ENCODE data around the gene ZNF845. TPM values are rescaled to one million over a fixed set of nuclear protein-coding genes. Genes with fewer than 3 reads are reported as not detected.
"Not testable (repeated sequence)": the region's sequence is repeated elsewhere in the genome, so short reads cannot be mapped to it uniquely, and the experiment has no call there.

ZNF845 gene
- total RNA-seq (2014; rRNA removed; shearing (Covaris generic)): 10.0 and 11.0 TPM in 2 replicates

- peak; percentile 95 for DNase-seq (ENCODE audit: low read depth)
Observed at GRCh38 chr19:53333463-53334449, at the start of gene ZNF845. Gene ZNF845 (plus strand): TSS chr19:53333749. CDS start chr19:53341308, 7,559 bp downstream.

GRCh38 chr19:53285087-53285486, 48.5 kb upstream of the ZNF845 start:
- no peak for DNase-seq (ENCODE audit: low read depth)

GRCh38 chr19:53290758-53291549, 42.6 kb upstream of the ZNF845 start:
- DNase-seq (ENCODE audit: low read depth): no peak

- no peak for DNase-seq (ENCODE audit: low read depth)
Observed at GRCh38 chr19:53294786-53295441, 38.6 kb upstream of the ZNF845 start.

GRCh38 chr19:53301341-53301740, 32.2 kb upstream of the ZNF845 start:
- not testable (repeated sequence) for DNase-seq (ENCODE audit: low read depth)

- peak; percentile 37 for DNase-seq (ENCODE audit: low read depth)
Observed at GRCh38 chr19:53308339-53308811, 25.2 kb upstream of the ZNF845 start.

GRCh38 chr19:53311044-53311443, 22.5 kb upstream of the ZNF845 start:
- no peak for DNase-seq (ENCODE audit: low read depth)

GRCh38 chr19:53311897-53312296, 21.7 kb upstream of the ZNF845 start:
- DNase-seq (ENCODE audit: low read depth): no peak

GRCh38 chr19:53328967-53329366, 4.6 kb upstream of the ZNF845 start:
- no peak for DNase-seq (ENCODE audit: low read depth)

GRCh38 chr19:53332484-53332883, 1.1 kb upstream of the ZNF845 start:
- no peak for DNase-seq (ENCODE audit: low read depth)

GRCh38 chr19:53333066-53333462, 485 bp upstream of the ZNF845 start:
- DNase-seq (ENCODE audit: low read depth): peak; percentile 56

GRCh38 chr19:53344403-53344802, 10.9 kb downstream of the ZNF845 start:
- DNase-seq (ENCODE audit: low read depth): not testable (repeated sequence)

GRCh38 chr19:53355739-53356138, 22.2 kb downstream of the ZNF845 start:
- DNase-seq (ENCODE audit: low read depth): no peak

- no peak for DNase-seq (ENCODE audit: low read depth)
Observed at GRCh38 chr19:53357821-53358581, 24.5 kb downstream of the ZNF845 start.

- DNase-seq (ENCODE audit: low read depth): not testable (repeated sequence)
Observed at GRCh38 chr19:53360056-53360455, 26.5 kb downstream of the ZNF845 start.

GRCh38 chr19:53365134-53365898, 31.8 kb downstream of the ZNF845 start, which contains the start of gene ZNF525:
Gene ZNF525 (plus strand): TSS chr19:53365705. CDS start chr19:53372282, 6,577 bp downstream.
- peak; percentile 92 for DNase-seq (ENCODE audit: low read depth)

- DNase-seq (ENCODE audit: low read depth): peak; percentile 22
Observed at GRCh38 chr19:53365899-53366493, 32.4 kb downstream of the ZNF845 start.

GRCh38 chr19:53372196-53372595, 38.6 kb downstream of the ZNF845 start:
- DNase-seq (ENCODE audit: low read depth): no peak

GRCh38 chr19:53374288-53374687, 40.7 kb downstream of the ZNF845 start:
- DNase-seq (ENCODE audit: low read depth): no peak

GRCh38 chr19:53374743-53375142, 41.2 kb downstream of the ZNF845 start:
- no peak for DNase-seq (ENCODE audit: low read depth)

All from Daoy (cell line).